Forelimb muscle (tissue), 1 donor: ENCODE measurements around the gene PIEZO1. TPM values are rescaled to one million over a fixed set of nuclear protein-coding genes. Genes with fewer than 3 reads are reported as not detected.

Experiments
- DNase-seq: peaks from one replicate; pipeline ENCODE4 v3.0.0-alpha.2; 2013; ENCODE audit warnings: low read depth
- polyA plus RNA-seq: library from polyadenylated mRNA; unstranded; fragments of 120-200 nt; gene quantifications from one replicate; pipeline ENCODE4 v1.2.1, GENCODE V29; 2013; ENCODE audit not compliant: insufficient read length

Gene PIEZO1
- polyA plus RNA-seq, 1 donor, result 52.2 TPM

GRCh38 chr16:88691924-88692560, 93.0 kb downstream of the PIEZO1 start:
- no peak for DNase-seq

- no peak for DNase-seq
Observed at GRCh38 chr16:88691129-88691813, 93.7 kb downstream of the PIEZO1 start.

GRCh38 chr16:88690341-88691128, 94.5 kb downstream of the PIEZO1 start:
- no peak for DNase-seq

- DNase-seq, result no peak
Observed at GRCh38 chr16:88688013-88688778, 96.8 kb downstream of the PIEZO1 start.

- DNase-seq, result no peak
Observed at GRCh38 chr16:88687676-88688012, 97.4 kb downstream of the PIEZO1 start.

GRCh38 chr16:88687254-88687576, 97.8 kb downstream of the PIEZO1 start:
- no peak for DNase-seq

GRCh38 chr16:88686439-88687253, 98.4 kb downstream of the PIEZO1 start, which contains the start of gene SNAI3:
Gene SNAI3, minus strand, starts transcription at chr16:88686507. Its CDS starts 101 bp downstream, at chr16:88686406.
- DNase-seq, result no peak

GRCh38 chr16:88686062-88686438, 99.0 kb downstream of the PIEZO1 start:
- no peak for DNase-seq

- DNase-seq, result no peak
Observed at GRCh38 chr16:88685156-88686061, 99.6 kb downstream of the PIEZO1 start.

- DNase-seq, result no peak
Observed at GRCh38 chr16:88684569-88685155, 100.4 kb downstream of the PIEZO1 start.

GRCh38 chr16:88681709-88682451, 103.1 kb downstream of the PIEZO1 start:
- DNase-seq, result no peak

GRCh38 chr16:88681084-88681680, 103.8 kb downstream of the PIEZO1 start:
- DNase-seq, result no peak

GRCh38 chr16:88680554-88681083, 104.4 kb downstream of the PIEZO1 start:
- no peak for DNase-seq

GRCh38 chr16:88678224-88678979, 106.6 kb downstream of the PIEZO1 start:
- no peak for DNase-seq

- no peak for DNase-seq
Observed at GRCh38 chr16:88677721-88678120, 107.3 kb downstream of the PIEZO1 start.

- DNase-seq, result no peak
Observed at GRCh38 chr16:88676502-88677242, 108.3 kb downstream of the PIEZO1 start.
